ENCODE results near the gene LMBR1. TPM values are rescaled to one million over a fixed set of nuclear protein-coding genes. Genes with fewer than 3 reads are reported as not detected.

LMBR1 gene
- total RNA-seq, 3 donors from 2014 or later = 40.5 to 56.3 (median 44.9) TPM

GRCh38 chr7:156693627-156694026, 199.4 kb downstream of the LMBR1 start:
- intact Hi-C loops (cut with DNase I, micrococcal nuclease) = no loop called here
- DNase-seq = no peak
- H3K36me3 ChIP-seq (ENCODE audit: low read depth) = no peaks in the 10 kb centered on the region
- peak; percentile 47 for ATAC-seq
- peaks cover 19% of the 10 kb centered on the region for H3K9me3 ChIP-seq
- no peaks in the 10 kb centered on the region for H3K4me1 ChIP-seq (ENCODE audit: low read depth)
- no peak overlapping the region for H3K4me3 ChIP-seq
- TF ChIP-seq CTCF (IDR thresholded peaks at IDR 0.05) = no peak

GRCh38 chr7:156692849-156693248, 200.1 kb downstream of the LMBR1 start:
- DNase-seq (no peak), ATAC-seq (no peak)
- Histone ChIP-seq H3K9me3 (peaks cover 16% of the 10 kb centered on the region), H3K4me1 (ENCODE audit: low read depth) (no peaks in the 10 kb centered on the region), H3K4me3 (no peak overlapping the region), H3K36me3 (ENCODE audit: low read depth) (no peaks in the 10 kb centered on the region)
- no peak for TF ChIP-seq CTCF (IDR thresholded peaks at IDR 0.05)
- intact Hi-C loops (cut with DNase I, micrococcal nuclease) = no loop called here

- H3K36me3 ChIP-seq (ENCODE audit: low read depth) = no peaks in the 10 kb centered on the region
- H3K4me1 ChIP-seq (ENCODE audit: low read depth) = no peaks in the 10 kb centered on the region
- no peak overlapping the region for H3K4me3 ChIP-seq
- intact Hi-C loops (cut with DNase I, micrococcal nuclease) = no loop called here
- TF ChIP-seq CTCF (IDR thresholded peaks at IDR 0.05) = no peak
- H3K9me3 ChIP-seq = peaks cover 6% of the 10 kb centered on the region
- no peak for ATAC-seq
- DNase-seq = no peak
Measured at GRCh38 chr7:156691764-156692163, 201.2 kb downstream of the LMBR1 start.

- Histone ChIP-seq H3K4me1 (ENCODE audit: low read depth) (no peaks in the 10 kb centered on the region), H3K36me3 (ENCODE audit: low read depth) (no peaks in the 10 kb centered on the region), H3K4me3 (no peak overlapping the region), H3K9me3 (no peaks in the 10 kb centered on the region)
- DNase-seq (no peak), ATAC-seq (no peak)
- intact Hi-C loops (cut with DNase I, micrococcal nuclease) = no loop called here
- no peak for TF ChIP-seq CTCF (IDR thresholded peaks at IDR 0.05)
Measured at GRCh38 chr7:156684661-156685060, 208.3 kb downstream of the LMBR1 start.

GRCh38 chr7:156684251-156684650, 208.7 kb downstream of the LMBR1 start:
- DNase-seq (no peak), ATAC-seq (no peak)
- H3K9me3 ChIP-seq = no peaks in the 10 kb centered on the region
- no peaks in the 10 kb centered on the region for H3K36me3 ChIP-seq (ENCODE audit: low read depth)
- no peak for TF ChIP-seq CTCF (IDR thresholded peaks at IDR 0.05)
- no peak overlapping the region for H3K4me3 ChIP-seq
- H3K4me1 ChIP-seq (ENCODE audit: low read depth) = no peaks in the 10 kb centered on the region
- intact Hi-C loops (cut with DNase I, micrococcal nuclease) = no loop called here

- no peak for ATAC-seq
- H3K4me3 ChIP-seq = no peak overlapping the region
- DNase-seq = no peak
- no peaks in the 10 kb centered on the region for H3K4me1 ChIP-seq (ENCODE audit: low read depth)
- no peaks in the 10 kb centered on the region for H3K9me3 ChIP-seq
- no peak for TF ChIP-seq CTCF (IDR thresholded peaks at IDR 0.05)
- no peaks in the 10 kb centered on the region for H3K36me3 ChIP-seq (ENCODE audit: low read depth)
- intact Hi-C loops (cut with DNase I, micrococcal nuclease) = no loop called here
Measured at GRCh38 chr7:156682928-156683327, 210.1 kb downstream of the LMBR1 start.

Data from mucosa of descending colon (tissue), 3 donors.